ENCODE results near the gene NAT14. TPM values are rescaled to one million over a fixed set of nuclear protein-coding genes. Genes with fewer than 3 reads are reported as not detected.

NAT14 gene, protein sequence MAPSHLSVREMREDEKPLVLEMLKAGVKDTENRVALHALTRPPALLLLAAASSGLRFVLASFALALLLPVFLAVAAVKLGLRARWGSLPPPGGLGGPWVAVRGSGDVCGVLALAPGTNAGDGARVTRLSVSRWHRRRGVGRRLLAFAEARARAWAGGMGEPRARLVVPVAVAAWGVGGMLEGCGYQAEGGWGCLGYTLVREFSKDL
- total RNA-seq: 10 to 100 TPM; 11.7 TPM

DNA sequence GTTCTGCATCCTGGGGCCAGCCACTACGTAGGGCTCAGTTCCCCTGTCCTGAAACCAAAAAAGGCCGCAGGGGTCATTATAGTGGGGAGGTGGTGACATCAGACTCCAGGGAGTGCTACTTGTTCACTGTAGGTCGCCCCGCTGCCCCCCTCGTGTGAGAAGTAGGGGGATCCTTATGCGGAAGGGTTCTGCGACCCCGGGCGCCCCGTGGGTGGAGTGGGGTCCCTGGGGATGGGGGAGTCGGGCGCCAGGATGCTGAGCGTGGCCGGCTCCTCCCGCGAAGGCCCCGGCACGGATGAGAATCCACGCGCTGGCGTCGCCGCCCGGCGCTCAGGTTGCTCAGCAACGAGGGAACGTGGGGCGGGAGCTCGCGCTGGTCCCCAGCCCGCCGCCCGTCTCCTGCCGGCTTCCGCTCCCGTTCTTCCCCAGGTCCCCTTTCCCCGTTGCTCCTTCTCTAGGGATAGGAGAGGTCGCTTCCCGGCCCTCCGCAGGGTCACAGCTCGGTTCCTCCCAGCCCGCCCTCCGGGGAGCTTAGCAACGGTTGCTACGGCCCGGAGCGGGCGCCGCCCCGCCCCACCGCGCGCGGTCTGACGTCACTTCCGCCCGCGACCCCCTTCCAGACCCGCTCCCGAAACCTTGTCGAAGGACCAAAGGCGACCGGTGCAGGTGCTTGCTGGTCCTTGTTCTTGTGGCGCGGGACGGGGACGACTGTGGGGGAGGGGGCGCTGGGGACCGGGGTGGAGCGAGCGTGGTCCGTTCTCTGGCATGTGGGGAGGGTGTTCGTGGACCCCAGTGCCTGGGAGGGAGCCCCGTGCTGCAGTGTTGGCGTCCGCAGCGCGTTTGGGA lies at the start of gene NAT14:
Gene NAT14 (plus strand): TSS at position 596 of the 846 bp plus-strand sequence. CDS start 521 bp downstream, outside the sequence.
- Mint-ChIP-seq H3K4me3 (peak within 1 kb of the TSS; percentile 74), H3K9me3 (no peaks in the 10 kb centered on the region), H3K27ac (peak within 1 kb of the TSS; percentile 85), H3K27me3 (no peaks in the 10 kb centered on the region), H3K36me3 (ENCODE audit: low read depth) (peaks cover 3% of the 10 kb centered on the region), H3K4me1 (peaks cover 12% of the 10 kb centered on the region)
- peak; percentile 62 for DNase-seq
- POLR2A ChIA-PET: interaction anchor here (1.0 kb wide), 1 partner anchor 8 kb away, joined by 5 read pairs; the partner anchor contains the start of gene ZNF628
- CTCF ChIA-PET: interaction anchor here (0.7 to 1.5 kb wide), 4 partner anchors 16 to 148 kb away, joined by 3 to 6 read pairs (median 4); no protein-coding TSS in a partner anchor

DNA sequence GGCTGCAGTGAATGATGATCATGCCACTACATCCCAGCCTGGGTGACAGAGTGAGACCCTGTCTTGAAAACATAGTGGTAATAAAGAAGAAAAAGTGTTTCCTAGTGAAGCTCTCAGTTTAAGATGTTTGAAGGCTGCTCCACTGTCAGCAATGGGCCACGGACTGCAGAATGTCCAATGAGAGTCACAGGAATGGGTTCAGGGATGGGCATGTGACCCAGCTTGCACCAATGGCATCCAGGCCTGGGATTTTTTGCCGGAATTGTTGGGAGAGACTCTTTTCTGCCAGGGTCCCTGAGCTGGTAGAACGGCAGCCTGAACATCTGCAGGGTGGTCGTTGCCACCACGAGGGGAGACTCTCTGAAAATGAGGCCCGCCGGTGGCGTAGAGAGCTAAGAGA lies 48.1 kb upstream of the NAT14 start:
- H3K4me1 Mint-ChIP-seq: peaks cover 12% of the 10 kb centered on the region
- H3K27ac Mint-ChIP-seq: no peak overlapping the region
- peaks cover 51% of the 10 kb centered on the region for H3K27me3 Mint-ChIP-seq
- ChIA-PET CTCF (interaction anchor here (0.6 kb wide), 1 partner anchor 1065 kb away, joined by 3 read pairs; no protein-coding TSS in a partner anchor), POLR2A (no interaction called here)
- no peak overlapping the region for H3K4me3 Mint-ChIP-seq
- H3K9me3 Mint-ChIP-seq: no peaks in the 10 kb centered on the region
- DNase-seq: no peak
- H3K36me3 Mint-ChIP-seq (ENCODE audit: low read depth): no peaks in the 10 kb centered on the region

DNA sequence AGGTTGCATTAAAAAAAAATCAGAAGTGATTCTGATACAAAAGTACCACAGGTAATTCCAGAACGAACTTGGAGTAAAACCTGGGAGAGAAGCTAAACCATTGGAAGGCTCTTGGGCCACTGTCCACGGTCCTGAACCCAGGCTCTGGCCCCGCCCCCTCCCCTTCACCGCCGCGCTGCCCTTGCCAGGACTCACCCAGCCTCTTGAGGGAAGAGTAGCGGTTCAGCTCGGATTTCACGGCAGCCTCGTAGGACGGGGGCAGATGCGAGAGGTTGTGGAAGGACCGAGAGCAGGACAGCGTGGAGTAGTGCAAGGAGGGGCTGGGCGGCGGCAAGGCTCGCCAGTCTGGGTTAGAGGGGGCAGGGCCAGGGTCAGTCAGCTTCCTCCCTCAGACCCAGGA lies 47.6 kb upstream of the NAT14 start:
- Mint-ChIP-seq H3K27ac (no peak overlapping the region), H3K4me1 (peaks cover 15% of the 10 kb centered on the region), H3K36me3 (ENCODE audit: low read depth) (no peaks in the 10 kb centered on the region), H3K9me3 (no peaks in the 10 kb centered on the region), H3K4me3 (no peak overlapping the region), H3K27me3 (peaks cover 50% of the 10 kb centered on the region)
- ChIA-PET POLR2A (interaction anchor here (0.6 kb wide), 1 partner anchor 182 kb away, joined by 3 read pairs; no protein-coding TSS in a partner anchor), CTCF (interaction anchor here (0.6 kb wide), 1 partner anchor 58 kb away, joined by 3 read pairs; no protein-coding TSS in a partner anchor)
- DNase-seq: no peak

DNA sequence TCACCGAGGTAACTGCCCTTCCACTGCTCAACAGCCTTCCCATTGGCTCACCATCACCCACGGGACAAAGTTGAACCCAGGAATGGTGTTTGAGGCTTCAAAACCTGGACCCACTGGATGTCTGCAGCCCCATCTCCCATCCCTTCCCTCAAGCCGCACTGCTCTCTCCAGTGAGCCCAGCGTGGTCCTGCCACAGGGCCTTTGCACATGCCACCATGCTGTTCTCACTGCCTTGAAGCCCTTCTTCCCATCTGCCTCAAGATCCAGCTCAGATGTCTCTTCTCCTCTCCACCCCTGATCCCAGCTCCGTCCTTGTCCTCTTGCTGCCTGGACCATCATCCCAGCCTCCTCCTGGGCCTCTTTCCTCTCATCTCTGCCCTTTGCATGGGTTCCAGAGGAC lies 45.9 kb upstream of the NAT14 start:
- Mint-ChIP-seq H3K27ac (no peak overlapping the region), H3K36me3 (ENCODE audit: low read depth) (no peaks in the 10 kb centered on the region), H3K9me3 (no peaks in the 10 kb centered on the region), H3K4me3 (no peak overlapping the region), H3K27me3 (peaks cover 60% of the 10 kb centered on the region), H3K4me1 (peaks cover 15% of the 10 kb centered on the region)
- POLR2A ChIA-PET: no interaction called here
- no peak for DNase-seq
- CTCF ChIA-PET: no interaction called here

DNA sequence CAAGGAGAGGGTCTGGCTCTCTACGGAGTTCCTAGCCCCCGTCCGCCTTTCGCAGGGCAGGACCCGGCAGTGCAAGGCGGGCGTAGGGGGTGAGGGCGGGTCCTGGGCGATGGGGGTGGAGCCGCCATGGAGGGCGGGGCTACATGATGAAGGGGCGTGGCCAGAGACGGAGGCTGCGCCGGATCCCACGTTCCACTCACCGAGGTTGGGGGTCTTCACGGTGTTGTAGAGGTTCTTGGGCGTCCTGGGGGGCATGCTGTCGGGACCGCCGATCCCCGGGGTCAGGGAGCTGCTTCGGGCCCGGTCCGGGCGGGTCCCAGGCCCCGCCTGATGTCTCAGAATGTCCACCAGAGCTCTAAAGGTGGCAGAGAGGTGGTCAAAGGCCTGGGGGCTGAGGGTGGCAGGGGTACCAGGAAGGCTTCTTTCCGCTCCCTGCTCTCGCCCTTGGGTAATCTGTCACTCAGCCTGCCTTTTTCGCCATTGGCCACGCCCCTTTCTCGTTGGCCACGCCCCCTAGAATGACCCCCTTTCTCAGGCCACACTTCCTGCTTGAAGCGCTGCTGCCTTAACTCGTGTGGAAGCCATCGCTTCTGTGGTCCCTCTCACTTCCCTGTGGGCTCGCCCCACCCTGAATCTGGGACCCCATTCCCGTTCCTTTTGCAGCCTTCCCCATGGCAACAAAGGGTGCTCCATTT lies 44.4 kb upstream of the NAT14 start:
- POLR2A ChIA-PET: no interaction called here
- CTCF ChIA-PET: no interaction called here
- Mint-ChIP-seq H3K9me3 (no peaks in the 10 kb centered on the region), H3K36me3 (ENCODE audit: low read depth) (no peaks in the 10 kb centered on the region), H3K4me1 (peaks cover 15% of the 10 kb centered on the region), H3K27ac (no peak overlapping the region), H3K4me3 (no peak overlapping the region), H3K27me3 (peaks cover 70% of the 10 kb centered on the region)
- DNase-seq: no peak

DNA sequence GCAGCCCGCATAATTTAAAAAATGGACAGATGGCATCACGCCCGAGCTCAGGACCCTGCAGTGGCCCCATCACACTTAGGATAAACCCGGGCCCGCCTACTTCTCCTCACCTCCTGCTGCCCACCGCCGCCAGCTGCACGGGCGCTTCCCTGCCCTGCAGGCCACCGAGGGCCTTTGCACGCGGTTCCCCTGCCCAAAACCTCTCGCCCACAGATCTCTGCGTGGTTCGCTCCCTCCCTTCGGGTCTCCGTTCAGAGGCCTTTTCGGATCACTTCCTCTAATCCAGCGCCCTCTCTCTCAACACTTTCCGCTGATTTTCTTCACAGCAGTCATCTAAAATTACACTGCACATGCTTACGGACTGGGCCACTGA lies 43.7 kb upstream of the NAT14 start:
- H3K27me3 Mint-ChIP-seq: peaks cover 71% of the 10 kb centered on the region
- no peak overlapping the region for H3K4me3 Mint-ChIP-seq
- H3K36me3 Mint-ChIP-seq (ENCODE audit: low read depth): no peaks in the 10 kb centered on the region
- H3K4me1 Mint-ChIP-seq: peaks cover 15% of the 10 kb centered on the region
- ChIA-PET POLR2A (no interaction called here), CTCF (interaction anchor here (0.7 kb wide), 1 partner anchor 12 kb away, joined by 3 read pairs; no protein-coding TSS in a partner anchor)
- no peak overlapping the region for H3K27ac Mint-ChIP-seq
- no peak for DNase-seq
- no peaks in the 10 kb centered on the region for H3K9me3 Mint-ChIP-seq

DNA sequence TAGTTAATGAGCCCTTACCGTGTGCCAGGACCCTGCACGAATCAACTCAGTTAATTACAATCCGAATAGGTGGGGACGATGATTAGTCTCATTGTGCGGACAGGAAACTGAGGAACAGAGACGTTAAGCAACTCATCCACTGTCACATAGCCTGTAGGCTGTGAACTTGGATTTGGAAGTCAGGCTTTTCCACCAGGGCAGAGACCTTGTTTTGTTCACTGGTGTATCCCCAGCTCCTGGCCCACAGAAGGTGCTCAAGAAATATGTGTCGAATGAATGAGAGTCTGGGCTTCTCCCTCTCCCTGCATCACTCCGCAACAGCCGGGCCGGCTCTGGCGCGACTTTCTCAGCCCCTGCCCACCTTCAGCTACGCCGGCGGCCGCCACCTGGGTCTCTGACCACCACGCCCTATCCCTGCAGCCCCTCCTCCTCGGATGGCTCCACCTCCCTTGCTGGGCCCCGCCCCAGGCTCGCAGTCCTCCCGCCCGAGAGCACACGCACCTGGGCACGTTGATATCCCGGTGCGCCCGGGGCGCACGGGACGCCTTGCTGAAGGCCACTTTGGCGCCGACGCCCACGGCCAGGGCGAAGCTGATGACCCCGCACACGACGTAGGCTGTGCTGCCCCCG lies 43.2 kb upstream of the NAT14 start:
- Mint-ChIP-seq H3K27ac (no peak overlapping the region), H3K9me3 (no peaks in the 10 kb centered on the region), H3K4me1 (peaks cover 15% of the 10 kb centered on the region), H3K36me3 (ENCODE audit: low read depth) (no peaks in the 10 kb centered on the region), H3K27me3 (peaks cover 67% of the 10 kb centered on the region), H3K4me3 (no peak overlapping the region)
- DNase-seq: no peak
- ChIA-PET CTCF (interaction anchor here (0.6 to 0.7 kb wide), 2 partner anchors 12 to 352 kb away, joined by 3 read pairs; no protein-coding TSS in a partner anchor), POLR2A (no interaction called here)

DNA sequence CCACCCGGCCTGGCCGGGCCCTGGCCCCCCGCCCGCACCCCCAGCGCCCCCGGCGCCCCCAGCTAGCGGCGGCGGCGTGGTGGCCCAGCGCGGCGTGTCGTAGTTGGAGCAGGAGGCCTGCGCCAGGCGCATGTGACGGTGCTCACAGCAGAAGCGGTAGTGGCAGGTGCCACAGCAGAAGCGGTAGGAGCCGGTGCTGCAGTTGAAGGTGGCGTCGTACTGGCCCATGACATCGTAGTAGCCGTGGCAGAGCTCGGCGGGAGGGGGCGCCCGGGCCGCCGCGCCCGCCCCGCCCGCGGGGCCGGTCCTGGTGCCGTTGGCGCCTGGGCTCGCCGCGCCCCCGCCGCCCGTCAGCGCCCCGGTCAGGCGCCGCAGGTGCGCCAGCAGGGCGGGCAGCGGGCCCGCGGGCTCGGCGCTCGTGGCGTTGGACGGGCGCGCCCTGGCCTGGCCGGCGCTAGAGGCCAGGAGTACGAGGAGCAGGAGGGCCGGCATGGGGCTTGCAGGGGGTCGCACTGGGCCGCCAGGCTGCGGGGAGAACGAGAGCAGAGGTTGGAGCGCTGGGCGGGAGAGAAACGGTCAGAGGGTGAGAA lies 42.5 kb upstream of the NAT14 start:
- CTCF ChIA-PET: interaction anchor here (0.6 kb wide), 1 partner anchor 353 kb away, joined by 3 read pairs; no protein-coding TSS in a partner anchor
- DNase-seq: no peak

DNA sequence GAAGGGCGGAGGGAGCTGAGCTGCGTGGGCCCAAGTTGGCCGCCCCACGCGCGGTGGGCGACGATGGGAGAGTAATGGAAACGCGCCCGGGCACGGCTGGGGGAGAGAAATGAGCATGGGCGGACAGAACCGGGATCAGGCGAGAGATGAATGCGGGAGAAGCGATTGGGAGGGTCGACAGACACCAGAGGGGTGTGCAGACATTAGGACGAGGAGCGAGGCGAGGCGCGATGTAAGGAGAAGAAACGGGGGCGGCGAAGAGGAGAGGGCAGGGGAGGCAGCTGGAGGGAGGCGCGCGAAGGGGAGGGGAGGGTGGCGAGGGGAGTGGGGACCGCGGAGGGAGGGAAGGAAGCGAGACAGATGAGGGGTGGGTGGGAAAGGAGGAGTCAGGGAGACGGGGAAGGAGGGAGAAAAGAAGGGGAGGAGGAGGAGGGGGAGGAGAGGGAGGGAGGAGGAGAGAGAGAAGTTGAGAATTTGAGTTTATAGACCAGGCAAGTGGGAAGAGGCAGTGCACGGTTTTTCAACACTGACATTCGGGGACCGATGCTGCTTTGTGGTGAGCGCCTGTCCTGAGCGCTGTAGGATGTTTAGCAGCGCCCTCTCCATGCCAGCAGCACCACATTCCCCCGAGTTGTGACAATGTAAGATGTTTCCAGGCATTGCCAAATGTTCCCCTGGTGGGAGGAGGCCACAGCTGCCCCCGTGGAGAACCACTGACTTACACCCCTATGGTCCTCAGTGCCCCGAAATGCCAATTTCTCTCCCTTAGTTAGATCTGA lies 41.8 kb upstream of the NAT14 start, which contains the start of gene SHISA7:
Gene SHISA7 (minus strand): TSS at position 256 of the 779 bp plus-strand sequence. CDS start 437 bp downstream, outside the sequence.
- no peak for DNase-seq
- POLR2A ChIA-PET: no interaction called here

More for the DNA sequence above, 42.5 kb upstream of the NAT14 start:
- no peak overlapping the region for H3K4me3 Mint-ChIP-seq
- peaks cover 61% of the 10 kb centered on the region for H3K27me3 Mint-ChIP-seq
- H3K36me3 Mint-ChIP-seq (ENCODE audit: low read depth): no peaks in the 10 kb centered on the region
- peaks cover 15% of the 10 kb centered on the region for H3K4me1 Mint-ChIP-seq
- no peaks in the 10 kb centered on the region for H3K9me3 Mint-ChIP-seq
- no peak overlapping the region for H3K27ac Mint-ChIP-seq
- POLR2A ChIA-PET: no interaction called here

DNA sequence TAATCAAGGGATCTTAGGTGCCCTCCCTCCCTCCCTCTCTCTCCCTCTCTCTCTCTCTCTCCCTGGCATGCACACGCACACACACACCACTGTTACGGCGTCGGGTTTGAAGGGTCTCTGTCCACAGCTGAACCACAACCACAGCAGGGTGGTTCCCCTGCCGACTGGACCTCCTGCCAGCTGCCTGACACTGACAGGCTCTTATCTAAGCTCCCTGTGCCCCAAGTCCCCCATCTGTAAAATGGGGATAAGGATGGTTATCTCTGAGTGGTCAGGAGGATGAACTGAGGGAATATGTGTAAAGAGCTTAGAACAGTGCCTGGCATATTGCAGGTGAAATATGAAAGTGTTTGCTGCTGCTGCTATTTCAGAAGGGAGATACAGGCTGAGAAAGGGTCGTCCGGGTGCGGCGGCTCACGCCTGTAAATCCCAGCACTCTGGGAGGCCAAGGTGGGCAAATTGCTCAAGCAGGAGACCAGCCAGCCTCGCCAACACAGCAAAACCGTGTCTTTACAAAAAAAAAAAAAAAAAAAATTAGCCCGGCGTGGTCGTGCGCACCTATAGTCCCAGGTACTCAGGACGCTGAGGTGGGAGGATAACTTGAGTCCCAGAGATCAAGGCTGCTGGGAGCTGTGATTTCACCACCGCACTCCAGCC lies 41.0 kb upstream of the NAT14 start:
- Mint-ChIP-seq H3K9me3 (no peaks in the 10 kb centered on the region), H3K4me1 (peaks cover 15% of the 10 kb centered on the region), H3K36me3 (ENCODE audit: low read depth) (no peaks in the 10 kb centered on the region), H3K27me3 (peaks cover 55% of the 10 kb centered on the region), H3K4me3 (no peak overlapping the region), H3K27ac (no peak overlapping the region)
- ChIA-PET POLR2A (interaction anchor here (0.6 kb wide), 2 partner anchors 125 to 1235 kb away, joined by 4 to 5 read pairs; no protein-coding TSS in a partner anchor), CTCF (no interaction called here)
- no peak for DNase-seq

More for the DNA sequence above, 41.8 kb upstream of the NAT14 start, which contains the start of gene SHISA7:
- Mint-ChIP-seq H3K27me3 (peaks cover 59% of the 10 kb centered on the region), H3K4me3 (no peak within 1 kb of the TSS), H3K4me1 (peaks cover 15% of the 10 kb centered on the region), H3K36me3 (ENCODE audit: low read depth) (no peaks in the 10 kb centered on the region), H3K9me3 (no peaks in the 10 kb centered on the region), H3K27ac (no peak within 1 kb of the TSS)
- CTCF ChIA-PET: no interaction called here

DNA sequence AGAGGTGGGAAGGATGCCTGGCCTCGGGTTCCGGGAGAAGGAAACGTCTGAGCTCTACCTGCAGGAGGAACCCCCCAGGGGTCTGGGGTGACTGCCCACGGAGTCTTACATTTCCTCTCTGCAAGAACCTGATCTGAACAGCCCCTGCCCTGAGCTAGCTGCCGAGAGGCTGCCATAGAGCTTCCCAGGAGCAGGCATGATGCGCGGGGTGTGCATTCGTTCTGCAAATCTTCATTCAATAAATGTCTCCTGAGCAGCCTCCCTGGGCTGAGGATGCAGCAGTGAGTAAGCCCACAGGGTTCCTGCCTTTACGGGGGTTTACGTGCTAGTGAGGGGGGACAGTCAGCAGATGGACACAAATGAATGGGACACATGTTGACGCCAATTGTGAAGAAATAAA lies 40.3 kb upstream of the NAT14 start:
- no peak for DNase-seq
- Mint-ChIP-seq H3K27ac (peak overlapping the region; percentile 60), H3K4me3 (no peak overlapping the region), H3K9me3 (no peaks in the 10 kb centered on the region), H3K27me3 (peaks cover 48% of the 10 kb centered on the region), H3K36me3 (ENCODE audit: low read depth) (no peaks in the 10 kb centered on the region), H3K4me1 (peaks cover 15% of the 10 kb centered on the region)
- CTCF ChIA-PET: no interaction called here
- POLR2A ChIA-PET: interaction anchor here (0.6 kb wide), 2 partner anchors 124 to 1236 kb away, joined by 4 to 5 read pairs; no protein-coding TSS in a partner anchor

All from activated CD4-positive, alpha-beta T cell treated with anti-CD3 and anti-CD28 coated beads, Interleukin-2, amount 10 ng/mL, durations not matched to agents 7 days and 5 days (primary cell).